H9 (cell line): ENCODE data around the gene TRIM67. TPM values are rescaled to one million over a fixed set of nuclear protein-coding genes. Genes with fewer than 3 reads are reported as not detected.

Experiments used
- DNase-seq: peaks from one replicate; pipeline ENCODE4 v3.0.0-alpha.2; 2017
- H2AFZ ChIP-seq: one replicate; pipeline ENCODE4 v1.6.1; 2013; ENCODE audit warnings: mild to moderate bottlenecking, low read length, control low read depth, moderate library complexity
- H2AK5ac ChIP-seq: 2 replicates; pipeline ENCODE4 v1.6.1; 2013; ENCODE audit warnings: low read length, control low read depth, mixed read lengths; ENCODE audit not compliant: insufficient read length
- H2BK120ac ChIP-seq: one replicate; pipeline ENCODE4 v1.6.1; 2013; ENCODE audit warnings: low read depth, mild to moderate bottlenecking, low read length, control low read depth, inconsistent platforms; ENCODE audit not compliant: poor library complexity, severe bottlenecking
- H2BK12ac ChIP-seq: 2 replicates; pipeline ENCODE4 v1.6.1; 2013; ENCODE audit warnings: low read length, control low read depth, mixed read lengths, low read depth; ENCODE audit not compliant: insufficient read length
- H2BK15ac ChIP-seq: 2 replicates; pipeline ENCODE4 v1.6.1; 2013; ENCODE audit warnings: low read depth, low read length, control low read depth
- H2BK20ac ChIP-seq: one replicate; pipeline ENCODE4 v1.6.1; 2013; ENCODE audit warnings: low read depth, mild to moderate bottlenecking, low read length, control low read depth, inconsistent platforms; ENCODE audit not compliant: poor library complexity, severe bottlenecking
- H2BK5ac ChIP-seq: 2 replicates; pipeline ENCODE4 v1.6.1; 2013; ENCODE audit warnings: low read length, control low read depth, mixed read lengths; ENCODE audit not compliant: insufficient read length
- H3K14ac ChIP-seq: 2 replicates; pipeline ENCODE4 v1.6.1; 2013; ENCODE audit warnings: low read length, control low read depth; ENCODE audit not compliant: insufficient read depth
- H3K18ac ChIP-seq: 2 replicates; pipeline ENCODE4 v1.6.1; 2013; ENCODE audit warnings: low read depth, mild to moderate bottlenecking, mixed read lengths, low read length, control low read depth; ENCODE audit not compliant: insufficient read length
- H3K23ac ChIP-seq: 2 replicates; pipeline ENCODE4 v1.6.1; 2013; ENCODE audit warnings: low read length, control low read depth, mixed read lengths, low read depth; ENCODE audit not compliant: insufficient read length
- H3K23me2 ChIP-seq: 2 replicates; pipeline ENCODE4 v1.6.1; 2013; ENCODE audit warnings: low read depth, mild to moderate bottlenecking, mixed read lengths, low read length, control low read depth; ENCODE audit not compliant: insufficient read length, poor library complexity, severe bottlenecking
- H3K27ac ChIP-seq: 2 replicates; pipeline ENCODE4 v1.5.1; 2013; ENCODE audit warnings: low read length, control low read depth, mixed read lengths, low read depth; ENCODE audit not compliant: insufficient read length
- H3K27me3 ChIP-seq: 2 replicates; pipeline ENCODE4 v1.6.1; 2013; ENCODE audit warnings: low read length, control low read depth, inconsistent platforms; ENCODE audit not compliant: insufficient read depth
- H3K4ac ChIP-seq: 2 replicates; pipeline ENCODE4 v1.6.1; 2013; ENCODE audit warnings: low read depth, mild to moderate bottlenecking, control low read depth, inconsistent platforms, low read length, moderate library complexity
- H3K4me1 ChIP-seq: 2 replicates; pipeline ENCODE4 v1.6.1; 2013; ENCODE audit warnings: low read length, control low read depth, inconsistent platforms; ENCODE audit not compliant: insufficient read depth
- H3K4me2 ChIP-seq: 2 replicates; pipeline ENCODE4 v1.6.1; 2013; ENCODE audit warnings: low read length, control low read depth, mixed read lengths; ENCODE audit not compliant: insufficient read length, insufficient read depth
- H3K56ac ChIP-seq: 2 replicates; pipeline ENCODE4 v1.6.1; 2013; ENCODE audit warnings: low read depth, mild to moderate bottlenecking, mixed read lengths, low read length, control low read depth; ENCODE audit not compliant: insufficient read length
- H3K79me1 ChIP-seq: 2 replicates; pipeline ENCODE4 v1.6.1; 2013; ENCODE audit warnings: low read depth, mild to moderate bottlenecking, moderate library complexity, low read length, control low read depth, inconsistent platforms; ENCODE audit not compliant: insufficient read depth, poor library complexity, severe bottlenecking
- H3K79me2 ChIP-seq: 2 replicates; pipeline ENCODE4 v1.6.1; 2013; ENCODE audit warnings: low read length, control low read depth, inconsistent platforms; ENCODE audit not compliant: insufficient read depth
- H3K9ac ChIP-seq: 2 replicates; pipeline ENCODE4 v1.6.1; 2013; ENCODE audit warnings: low read length, control low read depth, mixed read lengths; ENCODE audit not compliant: insufficient read length; ENCODE audit errors: extremely low read depth
- H3K9me3 ChIP-seq: one replicate; pipeline ENCODE4 v1.6.1; 2013; ENCODE audit warnings: low read depth, low read length, inconsistent platforms; ENCODE audit not compliant: control insufficient read depth
- H3T11ph ChIP-seq: one replicate; pipeline ENCODE4 v1.6.1; 2013; ENCODE audit warnings: mild to moderate bottlenecking, low read length, control low read depth, inconsistent platforms
- H4K20me1 ChIP-seq: one replicate; pipeline ENCODE4 v1.6.1; 2013; ENCODE audit not compliant: control insufficient read depth, insufficient read length, insufficient read depth
- H4K5ac ChIP-seq: 2 replicates; pipeline ENCODE4 v1.6.1; 2013; ENCODE audit warnings: low read depth, mild to moderate bottlenecking, mixed read lengths, low read length, control low read depth; ENCODE audit not compliant: insufficient read length
- H4K8ac ChIP-seq: replicated peaks from 2 replicates; pipeline ENCODE4 v1.6.1; 2013; ENCODE audit warnings: low read length, control low read depth, mixed read lengths, low read depth; ENCODE audit not compliant: insufficient read length
- H4K91ac ChIP-seq: 2 replicates; pipeline ENCODE4 v1.6.1; 2013; ENCODE audit warnings: low read depth, mild to moderate bottlenecking, moderate library complexity, mixed read lengths, low read length, control low read depth; ENCODE audit not compliant: insufficient read length
- H3K27ac Mint-ChIP-seq, 3 experiments: 2 replicates in 2 of 3; 3 replicates in 1 of 3; pipeline ENCODE4 v1.8.0; 2020 to 2021; ENCODE audit warnings: mixed read lengths in 3 of 3, mild to moderate bottlenecking in 1 of 3, moderate library complexity in 1 of 3
- H3K27me3 Mint-ChIP-seq: 2 replicates; pipeline ENCODE4 v1.8.0; 2021; ENCODE audit warnings: low read depth, mild to moderate bottlenecking, moderate library complexity, mixed read lengths
- H3K36me3 Mint-ChIP-seq, 3 experiments: 2 replicates in 2 of 3; 3 replicates in 1 of 3; pipeline ENCODE4 v1.8.0; 2020 to 2021; ENCODE audit warnings: low read depth in 3 of 3, mixed read lengths in 3 of 3; ENCODE audit not compliant: insufficient read depth in 1 of 3
- H3K4me1 Mint-ChIP-seq, 2 experiments: 2 replicates each; pipeline ENCODE4 v1.8.0; 2020; ENCODE audit warnings: mixed read lengths in 2 of 2
- H3K4me3 Mint-ChIP-seq, 2 experiments: 2 replicates in 1 of 2; 3 replicates in 1 of 2; pipeline ENCODE4 v1.8.0; 2020 to 2021; ENCODE audit warnings: mild to moderate bottlenecking in 2 of 2, mixed read lengths in 2 of 2, moderate library complexity in 1 of 2
- H3K9me3 Mint-ChIP-seq, 2 experiments: 2 replicates in 1 of 2; 3 replicates in 1 of 2; pipeline ENCODE4 v1.8.0; 2020; ENCODE audit warnings: mild to moderate bottlenecking in 2 of 2, mixed read lengths in 2 of 2, moderate library complexity in 1 of 2
- CTCF ChIP-seq: fragments of 200-600 bp; sonication (generic); conservative IDR thresholded peaks from 3 replicates; pipeline ENCODE4 v1.8.0; 2021; ENCODE audit warnings: antibody characterized with exemption, mild to moderate bottlenecking
- WGBS: extraction: QIAGEN DNeasy Blood & Tissue Kit; methylation state at CpG from one replicate; pipeline ENCODE4 v1.1.7; 2013; ENCODE audit warnings: missing lambda C conversion rate, low lambda C conversion rate, mixed read lengths; ENCODE audit not compliant: insufficient read length; ENCODE audit errors: extremely low coverage; 5-methylcytosine and 5-hydroxymethylcytosine counted together
- total RNA-seq: library from RNA; stranded (reverse); gene quantifications from 2 replicates; pipeline ENCODE4 v1.2.1, GENCODE V29; 2021

The TRIM67 gene
- total RNA-seq, 1 experiment from 2014 or later: not detected

GRCh38 chr1:231121533-231121932, 40.3 kb upstream of the TRIM67 start:
- WGBS: no CpG with 5 or more reads among the region's 1 CpG
- no peak overlapping the region for H3K56ac ChIP-seq
- Mint-ChIP-seq H3K27ac (no peak overlapping the region), H3K9me3 (peaks cover 1 to 5% of the 10 kb centered on the region in 2 experiments; a peak in 1 of 5 replicates), H3K36me3 (no peaks in the 10 kb centered on the region; a peak in 1 of 7 replicates), H3K4me3 (no peak overlapping the region), H3K4me1 (peaks cover 6 to 13% of the 10 kb centered on the region in 2 experiments), H3K27me3 (peaks cover 77% of the 10 kb centered on the region)
- H2BK5ac ChIP-seq: no peak overlapping the region
- H3K27me3 ChIP-seq: no peaks in the 10 kb centered on the region
- no peak for DNase-seq
- no peak overlapping the region for H2BK15ac ChIP-seq
- H2BK120ac ChIP-seq: no peak overlapping the region
- no peaks in the 10 kb centered on the region for H3K9me3 ChIP-seq
- no peak overlapping the region for H4K91ac ChIP-seq
- no peaks in the 10 kb centered on the region for H3K23me2 ChIP-seq
- H3K79me2 ChIP-seq: no peaks in the 10 kb centered on the region
- H3K9ac ChIP-seq: no peak overlapping the region
- no peak overlapping the region for H3K18ac ChIP-seq
- no peak overlapping the region for H2AK5ac ChIP-seq
- H3K79me1 ChIP-seq: no peaks in the 10 kb centered on the region
- H3K4me1 ChIP-seq: no peaks in the 10 kb centered on the region; the same call in 1 of the 2 replicates
- H2BK20ac ChIP-seq: no peak overlapping the region
- H3K4me2 ChIP-seq: no peak overlapping the region
- no peak overlapping the region for H3K23ac ChIP-seq
- no peak overlapping the region for H3K27ac ChIP-seq
- no peak overlapping the region for H3T11ph ChIP-seq
- no peaks in the 10 kb centered on the region for H4K20me1 ChIP-seq
- no peak overlapping the region for H2AFZ ChIP-seq
- H3K14ac ChIP-seq: no peak overlapping the region
- H4K5ac ChIP-seq: no peak overlapping the region
- H3K4ac ChIP-seq: no peak overlapping the region
- no peak overlapping the region for H2BK12ac ChIP-seq
- no peak overlapping the region for H4K8ac ChIP-seq
- TF ChIP-seq CTCF: no peak
